ENCODE measurements around the gene VRK3.

DNA sequence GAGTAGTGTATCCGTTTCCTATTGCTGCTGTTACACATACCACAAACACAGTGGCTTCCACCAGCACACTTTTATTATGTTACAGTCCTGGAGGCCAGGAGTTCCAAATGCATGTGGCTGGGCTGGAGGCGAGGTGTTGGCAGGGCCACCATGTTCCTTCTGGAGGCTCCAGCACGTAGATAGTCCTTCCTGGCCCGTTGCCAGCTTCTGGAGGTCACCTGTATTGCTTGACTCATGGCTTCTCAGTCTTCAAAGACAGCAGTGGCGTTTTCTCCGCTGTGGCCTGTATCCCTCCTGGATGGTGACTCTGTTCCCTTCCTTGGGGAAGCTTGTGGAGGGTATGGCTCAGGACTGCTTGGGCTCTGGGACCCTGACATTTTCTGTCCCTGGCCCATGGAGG lies 15.8 kb upstream of the VRK3 start:
- no peak for TF ChIP-seq POLR2A (IDR thresholded peaks at IDR 0.05)
- TF ChIP-seq, protein P1, sequence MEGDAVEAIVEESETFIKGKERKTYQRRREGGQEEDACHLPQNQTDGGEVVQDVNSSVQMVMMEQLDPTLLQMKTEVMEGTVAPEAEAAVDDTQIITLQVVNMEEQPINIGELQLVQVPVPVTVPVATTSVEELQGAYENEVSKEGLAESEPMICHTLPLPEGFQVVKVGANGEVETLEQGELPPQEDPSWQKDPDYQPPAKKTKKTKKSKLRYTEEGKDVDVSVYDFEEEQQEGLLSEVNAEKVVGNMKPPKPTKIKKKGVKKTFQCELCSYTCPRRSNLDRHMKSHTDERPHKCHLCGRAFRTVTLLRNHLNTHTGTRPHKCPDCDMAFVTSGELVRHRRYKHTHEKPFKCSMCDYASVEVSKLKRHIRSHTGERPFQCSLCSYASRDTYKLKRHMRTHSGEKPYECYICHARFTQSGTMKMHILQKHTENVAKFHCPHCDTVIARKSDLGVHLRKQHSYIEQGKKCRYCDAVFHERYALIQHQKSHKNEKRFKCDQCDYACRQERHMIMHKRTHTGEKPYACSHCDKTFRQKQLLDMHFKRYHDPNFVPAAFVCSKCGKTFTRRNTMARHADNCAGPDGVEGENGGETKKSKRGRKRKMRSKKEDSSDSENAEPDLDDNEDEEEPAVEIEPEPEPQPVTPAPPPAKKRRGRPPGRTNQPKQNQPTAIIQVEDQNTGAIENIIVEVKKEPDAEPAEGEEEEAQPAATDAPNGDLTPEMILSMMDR (IDR thresholded peaks at IDR 0.05) = no peak

Data from ovary (tissue), 3 donors.